HepG2 (cell line): ENCODE measurements around the gene VEZT. TPM values are rescaled to one million over a fixed set of nuclear protein-coding genes. Genes with fewer than 3 reads are reported as not detected.

Experiments used
- ATAC-seq: fragments of 200-7000 bp; cut with Tn5 transposase; 3 replicates; pipeline ENCODE4 v1.9.1; 2020; ENCODE audit warnings: mild to moderate bottlenecking, moderate library complexity
- BruUV-seq: library from RNA; stranded (reverse); fragments of 400-500 nt; replicated peaks from 2 replicates; lab custom pipeline; 2021; lab: Mats Ljungman, UMichigan
- CTCF ChIA-PET: fragments of 300-600 bp; formaldehyde crosslinking; extraction: SDS; loops from one replicate; lab custom pipeline; 2021; ENCODE audit warnings: low total read pairs, inconsistent platforms, low intra/inter-chr PET ratio; lab: Yijun Ruan, JAX
- POLR2A ChIA-PET: fragments of 350-600 bp; sonication (Branson Sonifier 250); formaldehyde crosslinking; loops from one replicate; lab custom pipeline; 2020; ENCODE audit warnings: antibody characterized with exemption, inconsistent platforms; lab: Yijun Ruan, JAX
- DNase-seq: peaks from one replicate; pipeline ENCODE4 v3.0.0-alpha.2; 2015; ENCODE audit warnings: low spot score
- FAIRE-seq: peaks from 3 replicates; lab custom pipeline; 2011; peaks lifted over from hg19 to GRCh38; lab: Jason Lieb, UNC
- H2AFZ ChIP-seq: one replicate; pipeline ENCODE4 v1.6.1; 2011; ENCODE audit warnings: low read length, inconsistent platforms
- H3K27ac ChIP-seq: fragments of 300-600 bp; 3 replicates; pipeline ENCODE4 v1.8.0; 2011; ENCODE audit warnings: mixed run types, mild to moderate bottlenecking, mixed read lengths, low read length, inconsistent platforms; ENCODE audit not compliant: insufficient read depth; ENCODE audit errors: extremely low read length
- H3K27me3 ChIP-seq, 2 experiments: fragments of 200-600 bp in 1 of 2; 2 replicates in 1 of 2; 3 replicates in 1 of 2; pipeline versions ENCODE4 v1.6.0 to v1.8.0; 2011; ENCODE audit warnings: low read length in 2 of 2, mild to moderate bottlenecking in 2 of 2, moderate library complexity in 2 of 2, inconsistent platforms in 1 of 2; ENCODE audit not compliant: insufficient read depth in 2 of 2, control insufficient read depth in 1 of 2
- H3K36me3 ChIP-seq, 2 experiments: fragments of 200-600 bp in 1 of 2; replicated peaks in 1 of 2; 2 replicates in 1 of 2; 3 replicates in 1 of 2; pipeline versions ENCODE4 v1.5.1 to v1.8.0; 2011; ENCODE audit warnings: low read length in 2 of 2, inconsistent platforms in 1 of 2; ENCODE audit not compliant: insufficient read depth in 2 of 2, control insufficient read depth in 1 of 2
- H3K4me1 ChIP-seq: 2 replicates; pipeline ENCODE4 v1.5.1; 2012; ENCODE audit warnings: low read length, inconsistent platforms; ENCODE audit not compliant: insufficient read depth
- H3K4me2 ChIP-seq: 2 replicates; pipeline ENCODE4 v1.6.0; 2011; ENCODE audit warnings: low read depth, low read length, inconsistent platforms
- H3K4me3 ChIP-seq, 3 experiments: fragments of 200-600 bp in 1 of 3; sonication (generic), shearing (Covaris generic) in 1 of 3; replicated peaks in 1 of 3; 2 replicates each; pipeline ENCODE4 v1.5.1; 2011 to 2016; ENCODE audit warnings: low read length in 3 of 3, inconsistent platforms in 2 of 3, low read depth in 2 of 3, mild to moderate bottlenecking in 2 of 3, control low read depth in 1 of 3, mixed read lengths in 1 of 3; ENCODE audit not compliant: insufficient read depth in 1 of 3
- H3K79me2 ChIP-seq: one replicate; pipeline ENCODE4 v1.6.1; 2011; ENCODE audit warnings: low read length, inconsistent platforms; ENCODE audit not compliant: insufficient read depth
- H3K9ac ChIP-seq: 2 replicates; pipeline ENCODE4 v1.6.0; 2011; ENCODE audit warnings: mild to moderate bottlenecking, low read depth, low read length, inconsistent platforms; ENCODE audit not compliant: insufficient read depth
- H3K9me3 ChIP-seq: 2 replicates; pipeline ENCODE4 v1.5.1; 2012; ENCODE audit warnings: mild to moderate bottlenecking, low read length
- H4K20me1 ChIP-seq: 2 replicates; pipeline ENCODE4 v1.6.0; 2011; ENCODE audit warnings: inconsistent platforms, mild to moderate bottlenecking, low read length, moderate library complexity; ENCODE audit not compliant: insufficient read depth
- CENPT ChIP-seq: sonication (generic); formaldehyde crosslinking; IDR thresholded peaks from 2 replicates; pipeline ENCODE4 v1.8.0; 2022; ENCODE audit warnings: low read depth, mild to moderate bottlenecking, moderate library complexity, missing genetic modification reagents
- EHMT2 ChIP-seq: fragments of 200-600 bp; sonication (generic); IDR thresholded peaks from 2 replicates; pipeline ENCODE4 v1.7.0; 2017; ENCODE audit warnings: antibody characterized with exemption, low read depth, low read length, borderline replicate concordance
- NKX3-1 ChIP-seq: sonication (generic); formaldehyde crosslinking; IDR thresholded peaks from 2 replicates; pipeline ENCODE4 v1.5.0; 2020; ENCODE audit warnings: missing genetic modification reagents
- RFXANK ChIP-seq: IDR thresholded peaks from 2 replicates; pipeline ENCODE4 v1.6.1; 2016
- RFXAP ChIP-seq: sonication (generic); formaldehyde crosslinking; IDR thresholded peaks from 2 replicates; pipeline ENCODE4 v1.4.0; 2020; ENCODE audit warnings: missing genetic modification reagents, borderline replicate concordance
- RXRA ChIP-seq: sonication (generic); formaldehyde crosslinking; IDR thresholded peaks from 2 replicates; pipeline ENCODE4 v1.5.1; 2020; ENCODE audit warnings: missing genetic modification reagents
- SIN3A ChIP-seq: IDR thresholded peaks from 2 replicates; pipeline ENCODE4 v1.6.1; 2011; ENCODE audit warnings: low read depth, mild to moderate bottlenecking, control low read depth, low read length, borderline replicate concordance
- ZFP41 ChIP-seq: sonication (generic); formaldehyde crosslinking; IDR thresholded peaks from 2 replicates; pipeline ENCODE4 v1.4.0; 2020; ENCODE audit warnings: mild to moderate bottlenecking, missing genetic modification reagents, borderline replicate concordance
- ZNF20 ChIP-seq: sonication (generic); formaldehyde crosslinking; IDR thresholded peaks from 2 replicates; pipeline ENCODE4 v1.4.0; 2020; ENCODE audit warnings: mild to moderate bottlenecking, moderate library complexity, missing genetic modification reagents
- ZNF264 ChIP-seq: sonication (generic); formaldehyde crosslinking; IDR thresholded peaks from 2 replicates; pipeline ENCODE4 v1.4.0; 2020; ENCODE audit warnings: missing genetic modification reagents
- ZNF3 ChIP-seq: IDR thresholded peaks from 2 replicates; pipeline ENCODE4 v1.7.0; 2017; ENCODE audit warnings: inconsistent platforms
- ZNF337 ChIP-seq: sonication (generic); formaldehyde crosslinking; IDR thresholded peaks from 2 replicates; pipeline ENCODE4 v1.5.1; 2020; ENCODE audit warnings: missing genetic modification reagents, low read depth, mild to moderate bottlenecking, borderline replicate concordance
- ZNF446 ChIP-seq: sonication (generic); formaldehyde crosslinking; IDR thresholded peaks from 2 replicates; pipeline ENCODE4 v1.5.0; 2020; ENCODE audit warnings: mild to moderate bottlenecking, missing genetic modification reagents
- WGBS: methylation state at CpG from one replicate; pipeline ENCODE4 v1.1.6; 2017; ENCODE audit warnings: low lambda C conversion rate; 5-methylcytosine and 5-hydroxymethylcytosine counted together
- in situ Hi-C: cut with HindIII; loops from 2 replicates; pipeline ENCODE4 v1.10.0; 2017; ENCODE audit warnings: low pct_unique_long_range_greater_than_20kb; ENCODE audit not compliant: extremely low pct_ligation_motif_present
- intact Hi-C: fragments of 100-400 bp; cut with micrococcal nuclease; formaldehyde crosslinking; loops from one replicate; pipeline ENCODE4 v1.10.0; 2022; ENCODE audit not compliant: unreplicated experiment
- polyA plus RNA-seq, 8 experiments: library from polyadenylated mRNA; depleted of rRNA in 3 of 8; stranded (reverse) in 7 of 8; unstranded in 1 of 8; fragments of >200 nt; fragmentation: Illumina TruSeq in 4 of 8; extraction: Trizol in 4 of 8; gene quantifications; 2 replicates each; pipeline versions ENCODE4 v1.2.1 to v1.2.3, GENCODE V29; 2011 to 2016; ENCODE audit warnings: low read depth in 4 of 8, missing spikeins in 1 of 8, mixed read lengths in 1 of 8; ENCODE audit not compliant: insufficient read depth in 1 of 8
- total RNA-seq, 5 experiments: library from RNA; depleted of rRNA; stranded (reverse); fragments of >200 nt; fragmentation: Illumina TruSeq; extraction: Trizol; gene quantifications; 2 replicates each; pipeline ENCODE4 v1.2.3, GENCODE V29; 2016; ENCODE audit warnings: low read depth in 1 of 5
- TF ChIP-seq, protein P1 (sequence below), 2 experiments: sonication (generic) in 1 of 2; formaldehyde crosslinking in 1 of 2; IDR thresholded peaks; 2 replicates each; pipeline versions ENCODE4 v1.4.0 to v1.6.1; 2016 to 2020; ENCODE audit warnings: borderline replicate concordance in 1 of 2, low read depth in 1 of 2, mild to moderate bottlenecking in 1 of 2, missing genetic modification reagents in 1 of 2

VEZT gene
- total and polyA plus RNA-seq, 2 of the 13 experiments (the other 11 are each of a cell fraction or from before 2014, with no cell fraction given) = 35.5 to 51.6 TPM

DNA sequence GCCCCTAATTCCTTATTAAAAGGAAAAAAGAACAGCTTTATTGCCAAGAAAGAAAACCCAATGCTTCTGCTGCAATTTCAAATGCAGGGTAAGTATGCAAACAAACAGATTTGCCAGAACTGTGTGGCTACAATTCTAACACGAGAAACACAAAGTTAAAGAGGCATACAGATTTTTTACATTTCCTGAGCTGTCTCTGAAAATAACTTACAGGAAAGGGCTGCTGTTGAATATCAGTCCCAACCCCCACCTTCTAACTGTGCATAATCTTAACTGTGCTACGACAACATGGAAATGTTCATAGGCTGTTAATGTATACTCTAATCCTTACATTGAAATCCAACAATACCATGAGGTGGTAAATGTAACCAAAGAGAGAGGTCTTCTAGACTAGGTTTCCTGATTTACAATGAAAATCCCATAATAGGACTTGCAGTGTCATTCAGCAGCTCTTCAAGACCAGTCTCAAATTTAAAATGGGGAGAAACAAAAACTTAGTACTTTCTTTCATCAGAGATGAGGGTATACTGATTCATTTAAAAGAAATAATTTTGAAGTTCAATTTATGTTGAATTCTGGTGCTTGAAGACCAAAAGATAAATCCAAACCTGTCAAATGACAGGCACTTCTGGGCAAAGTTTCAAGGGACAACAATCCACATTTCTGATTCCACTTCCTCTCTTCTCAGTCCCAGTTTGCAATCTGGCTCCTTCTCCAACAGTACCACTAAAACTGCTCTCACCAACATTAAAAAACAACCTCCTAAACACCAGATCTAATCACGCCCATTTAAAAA lies 14.7 kb upstream of the VEZT start:
- no peak overlapping the region for H3K9ac ChIP-seq

DNA sequence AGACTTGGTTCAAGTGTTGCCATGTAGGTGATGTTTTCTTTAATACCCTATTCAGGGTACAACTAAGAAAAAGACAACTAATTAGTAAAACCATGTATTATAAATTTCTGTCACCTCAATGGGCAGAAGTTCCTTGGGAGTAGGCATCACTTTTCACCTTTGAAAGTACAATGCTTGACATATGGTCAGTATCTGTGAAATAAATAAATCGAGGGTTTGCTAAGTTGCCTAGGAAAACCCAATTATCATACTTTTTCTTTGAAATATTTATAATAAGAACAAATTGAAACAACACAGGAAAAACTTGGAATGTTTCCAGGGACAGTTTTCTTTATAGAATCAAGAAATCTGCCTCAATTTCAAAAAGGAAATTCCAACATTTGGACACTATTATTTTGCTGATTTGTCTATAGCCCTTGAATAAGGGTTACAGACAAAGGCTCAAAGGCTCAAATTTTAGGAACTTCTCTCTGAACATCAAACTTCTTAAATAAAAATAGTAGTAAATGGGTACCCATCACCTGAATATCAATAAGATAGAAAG lies 14.0 kb upstream of the VEZT start:
- peaks cover 0 to 4% of the 10 kb centered on the region in 2 experiments; a peak in 2 of 5 replicates for H3K36me3 ChIP-seq
- ATAC-seq = no peak
- H3K4me2 ChIP-seq = no peak overlapping the region
- H3K9ac ChIP-seq = no peak overlapping the region
- H2AFZ ChIP-seq = no peak overlapping the region
- H3K27me3 ChIP-seq = no peaks in the 10 kb centered on the region
- H3K27ac ChIP-seq = no peak overlapping the region
- H3K9me3 ChIP-seq = no peaks in the 10 kb centered on the region
- H3K4me3 ChIP-seq = no peak overlapping the region
- intact Hi-C loops (no loop called here), in situ Hi-C loops (no loop called here)
- WGBS = 85% methylated on average over 1 of the region's 1 CpG
- FAIRE-seq = no peak
- no peaks in the 10 kb centered on the region for H3K79me2 ChIP-seq
- CTCF ChIA-PET = no interaction called here
- H3K4me1 ChIP-seq = 0 out of 2 replicates have a peak, but pooled peaks cover 7% of the 10 kb centered on the region
- no peaks in the 10 kb centered on the region for H4K20me1 ChIP-seq
- no TSS peak for BruUV-seq
- no peak for DNase-seq
- POLR2A ChIA-PET = no interaction called here
- no peak for TF ChIP-seq SIN3A
- TF ChIP-seq, protein P1, sequence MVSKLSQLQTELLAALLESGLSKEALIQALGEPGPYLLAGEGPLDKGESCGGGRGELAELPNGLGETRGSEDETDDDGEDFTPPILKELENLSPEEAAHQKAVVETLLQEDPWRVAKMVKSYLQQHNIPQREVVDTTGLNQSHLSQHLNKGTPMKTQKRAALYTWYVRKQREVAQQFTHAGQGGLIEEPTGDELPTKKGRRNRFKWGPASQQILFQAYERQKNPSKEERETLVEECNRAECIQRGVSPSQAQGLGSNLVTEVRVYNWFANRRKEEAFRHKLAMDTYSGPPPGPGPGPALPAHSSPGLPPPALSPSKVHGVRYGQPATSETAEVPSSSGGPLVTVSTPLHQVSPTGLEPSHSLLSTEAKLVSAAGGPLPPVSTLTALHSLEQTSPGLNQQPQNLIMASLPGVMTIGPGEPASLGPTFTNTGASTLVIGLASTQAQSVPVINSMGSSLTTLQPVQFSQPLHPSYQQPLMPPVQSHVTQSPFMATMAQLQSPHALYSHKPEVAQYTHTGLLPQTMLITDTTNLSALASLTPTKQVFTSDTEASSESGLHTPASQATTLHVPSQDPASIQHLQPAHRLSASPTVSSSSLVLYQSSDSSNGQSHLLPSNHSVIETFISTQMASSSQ (IDR thresholded peaks at IDR 0.05; ENCODE audit: low read depth) = no peak
- TF ChIP-seq, protein P1 (CRISPR knock-in tag; IDR thresholded peaks at IDR 0.05; ENCODE audit: borderline replicate concordance) = no peak
- no peak for TF ChIP-seq ZNF264 (CRISPR knock-in tag)
- no peak for TF ChIP-seq RFXANK (CRISPR knock-in tag)
- TF ChIP-seq RFXAP (CRISPR knock-in tag) = no peak
- no peak for TF ChIP-seq ZNF446 (CRISPR knock-in tag)
- TF ChIP-seq NKX3-1 (CRISPR knock-in tag) = no peak
- no peak for TF ChIP-seq EHMT2
- no peak for TF ChIP-seq RXRA (CRISPR knock-in tag)
- TF ChIP-seq ZFP41 (CRISPR knock-in tag) = no peak
- TF ChIP-seq ZNF20 (CRISPR knock-in tag) = no peak
- no peak for TF ChIP-seq CENPT (CRISPR knock-in tag)

More for the DNA sequence above, 14.7 kb upstream of the VEZT start:
- Histone ChIP-seq H3K27me3 (no peaks in the 10 kb centered on the region), H3K79me2 (no peaks in the 10 kb centered on the region), H3K27ac (no peak overlapping the region), H3K4me3 (no peak overlapping the region), H3K4me1 (0 out of 2 replicates have a peak, but pooled peaks cover 7% of the 10 kb centered on the region), H4K20me1 (no peaks in the 10 kb centered on the region), H3K36me3 (peaks cover 0 to 2% of the 10 kb centered on the region in 2 experiments; a peak in 1 of 5 replicates), H2AFZ (no peak overlapping the region), H3K9me3 (no peaks in the 10 kb centered on the region), H3K4me2 (no peak overlapping the region)
- ATAC-seq (no peak), DNase-seq (no peak), FAIRE-seq (no peak)
- no peak for TF ChIP-seq ZNF3 (CRISPR knock-in tag)
- TF ChIP-seq ZNF337 (CRISPR knock-in tag) = no peak
- in situ Hi-C loops = no loop called here
- WGBS = 92% methylated on average over 3 of the region's 3 CpGs
- ChIA-PET POLR2A (no interaction called here), CTCF (no interaction called here)
- intact Hi-C loops = no loop called here
- BruUV-seq = no TSS peak
